Breast epithelium (tissue), 4 donors: Measurements from ENCODE around the gene CTNND2. TPM values are rescaled to one million over a fixed set of nuclear protein-coding genes. Genes with fewer than 3 reads are reported as not detected.

Experiments used
- DNase-seq, 2 donors: peaks; one replicate each; pipeline ENCODE4 v3.0.0-alpha.2; 2019; ENCODE audit warnings: low spot score in 2 of 2
- H3K27ac ChIP-seq, 2 donors: fragments of 200-600 bp; sonication (generic) in 1 of 2; one replicate each; pipeline ENCODE4 v1.5.1; 2016 to 2019; ENCODE audit warnings: mild to moderate bottlenecking in 1 of 2
- H3K27me3 ChIP-seq, 2 donors: fragments of 200-600 bp; sonication (generic) in 1 of 2; one replicate each; pipeline versions ENCODE4 v1.5.1 to v1.6.0; 2017 to 2019; ENCODE audit warnings: control low read depth in 1 of 2, mild to moderate bottlenecking in 1 of 2
- H3K36me3 ChIP-seq: fragments of 200-600 bp; one replicate; pipeline ENCODE4 v1.5.1; 2019
- H3K4me1 ChIP-seq, 2 donors: fragments of 200-600 bp; sonication (generic); one replicate each; pipeline ENCODE4 v1.5.1; 2016 to 2019; ENCODE audit warnings: control low read depth in 1 of 2
- H3K4me3 ChIP-seq, 3 donors: fragments of 200-600 bp; sonication (generic); 1 replicate in 2 of 3; 2 replicates in 1 of 3; pipeline ENCODE4 v1.5.1; 2016 to 2019; ENCODE audit warnings: mild to moderate bottlenecking in 3 of 3, moderate library complexity in 2 of 3
- H3K9me3 ChIP-seq, 2 donors: fragments of 200-600 bp; sonication (generic) in 1 of 2; one replicate each; pipeline ENCODE4 v1.5.1; 2016 to 2019; ENCODE audit warnings: control low read depth in 1 of 2
- POLR2A ChIP-seq: fragments of 450-650 bp; IDR thresholded peaks from one replicate; pipeline ENCODE4 v1.6.1; 2016; ENCODE audit warnings: antibody characterized with exemption, mild to moderate bottlenecking, moderate library complexity
- POLR2AphosphoS5 ChIP-seq, 3 donors: sonication (generic); formaldehyde crosslinking; IDR thresholded peaks; one replicate each; pipeline ENCODE4 v1.6.1; 2017; ENCODE audit warnings: antibody characterized with exemption in 3 of 3
- intact Hi-C: fragments of 100-400 bp; cut with DNase I; formaldehyde crosslinking; loops from one replicate; pipeline ENCODE4 v1.15.1; 2023; ENCODE audit warnings: low total_unique reads
- total RNA-seq, 3 donors: library from RNA; depleted of rRNA; stranded (reverse); fragments of >200 nt; gene quantifications; one replicate each; pipeline ENCODE4 v1.1.0, GENCODE V29; 2016
- TF ChIP-seq, protein P1 (sequence below), 3 donors: fragments of 450-650 bp; IDR thresholded peaks; one replicate each; pipeline ENCODE4 v1.5.1; 2016 to 2017; ENCODE audit warnings: antibody characterized with exemption in 3 of 3, mild to moderate bottlenecking in 3 of 3, moderate library complexity in 3 of 3

Gene CTNND2
- total RNA-seq, 3 donors from 2014 or later, result 3.3 to 6.0 TPM; not detected in 1

DNA sequence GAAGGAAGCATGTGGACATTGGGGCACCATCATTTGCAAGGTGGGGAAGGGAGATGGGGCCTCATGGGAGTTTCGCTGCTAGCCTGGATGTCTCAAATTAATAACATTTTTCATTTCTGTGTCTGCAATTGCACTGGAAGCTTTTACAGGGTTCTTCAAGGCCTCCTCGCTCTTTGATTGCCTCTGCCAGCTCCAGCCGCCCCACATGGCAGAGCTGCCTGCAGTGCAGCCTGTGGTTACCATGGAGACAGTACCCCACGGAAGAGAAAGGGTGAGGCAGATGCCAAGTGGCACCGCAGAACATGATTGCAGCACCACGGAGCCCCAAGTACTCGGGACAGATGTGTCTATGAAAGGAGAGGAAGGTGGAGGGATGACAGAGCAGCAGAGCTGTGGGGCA, 25.4 kb downstream of the CTNND2 start:
- no peaks in the 10 kb centered on the region for H3K9me3 ChIP-seq
- no peak overlapping the region for H3K4me3 ChIP-seq
- no peak for TF ChIP-seq POLR2AphosphoS5 (IDR thresholded peaks at IDR 0.05)
- TF ChIP-seq, protein P1, sequence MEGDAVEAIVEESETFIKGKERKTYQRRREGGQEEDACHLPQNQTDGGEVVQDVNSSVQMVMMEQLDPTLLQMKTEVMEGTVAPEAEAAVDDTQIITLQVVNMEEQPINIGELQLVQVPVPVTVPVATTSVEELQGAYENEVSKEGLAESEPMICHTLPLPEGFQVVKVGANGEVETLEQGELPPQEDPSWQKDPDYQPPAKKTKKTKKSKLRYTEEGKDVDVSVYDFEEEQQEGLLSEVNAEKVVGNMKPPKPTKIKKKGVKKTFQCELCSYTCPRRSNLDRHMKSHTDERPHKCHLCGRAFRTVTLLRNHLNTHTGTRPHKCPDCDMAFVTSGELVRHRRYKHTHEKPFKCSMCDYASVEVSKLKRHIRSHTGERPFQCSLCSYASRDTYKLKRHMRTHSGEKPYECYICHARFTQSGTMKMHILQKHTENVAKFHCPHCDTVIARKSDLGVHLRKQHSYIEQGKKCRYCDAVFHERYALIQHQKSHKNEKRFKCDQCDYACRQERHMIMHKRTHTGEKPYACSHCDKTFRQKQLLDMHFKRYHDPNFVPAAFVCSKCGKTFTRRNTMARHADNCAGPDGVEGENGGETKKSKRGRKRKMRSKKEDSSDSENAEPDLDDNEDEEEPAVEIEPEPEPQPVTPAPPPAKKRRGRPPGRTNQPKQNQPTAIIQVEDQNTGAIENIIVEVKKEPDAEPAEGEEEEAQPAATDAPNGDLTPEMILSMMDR (IDR thresholded peaks at IDR 0.05), result no peak
- no peak for TF ChIP-seq POLR2A
- no peak for DNase-seq
- no peaks in the 10 kb centered on the region for H3K4me1 ChIP-seq
- no peak overlapping the region for H3K27ac ChIP-seq
- H3K27me3 ChIP-seq, result no peaks in the 10 kb centered on the region
- no peaks in the 10 kb centered on the region for H3K36me3 ChIP-seq
- intact Hi-C loops, result no loop called here

DNA sequence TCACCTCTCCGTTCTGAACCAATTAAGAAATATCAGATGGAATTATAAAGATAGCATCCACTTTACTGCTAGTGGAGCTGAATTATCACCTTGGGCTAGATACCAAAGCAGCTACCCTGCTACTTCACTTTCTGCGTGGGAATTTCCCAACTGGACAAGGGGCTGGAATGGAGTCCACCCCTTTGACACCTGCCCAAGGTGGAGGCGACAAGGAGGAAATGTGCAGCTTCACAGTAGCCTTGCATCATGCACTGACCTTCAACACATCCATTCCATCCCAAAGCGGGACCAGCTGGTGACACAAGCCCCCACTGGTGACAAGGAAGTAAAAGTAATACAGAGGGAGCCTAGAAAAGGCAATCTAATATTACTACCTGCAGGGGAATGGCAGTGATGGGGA, 30.7 kb downstream of the CTNND2 start:
- H3K4me3 ChIP-seq, result no peak overlapping the region
- no peaks in the 10 kb centered on the region for H3K9me3 ChIP-seq
- no peaks in the 10 kb centered on the region for H3K36me3 ChIP-seq
- no peaks in the 10 kb centered on the region for H3K4me1 ChIP-seq
- no peak for TF ChIP-seq POLR2AphosphoS5 (IDR thresholded peaks at IDR 0.05)
- TF ChIP-seq, protein P1 (IDR thresholded peaks at IDR 0.05), result no peak
- no peak for DNase-seq
- no peaks in the 10 kb centered on the region for H3K27me3 ChIP-seq
- intact Hi-C loops, result no loop called here
- no peak overlapping the region for H3K27ac ChIP-seq

DNA sequence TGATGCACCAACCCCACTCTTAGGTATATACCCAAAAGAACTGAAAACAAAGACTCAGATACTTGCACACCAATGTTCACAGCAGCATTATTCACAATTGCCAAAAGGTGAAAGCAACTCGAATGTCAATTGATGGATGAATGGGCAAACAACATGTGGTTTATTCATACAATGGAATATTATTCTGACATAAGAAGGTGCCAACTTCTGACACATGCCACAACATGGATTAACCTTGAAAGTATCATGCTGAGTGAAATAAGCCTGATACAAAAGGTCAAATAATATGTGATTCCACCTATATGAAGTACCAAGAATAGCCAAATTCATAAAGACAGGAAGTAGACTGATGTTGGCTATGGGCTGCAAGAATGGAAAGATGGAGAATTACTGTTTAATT, 35.0 kb downstream of the CTNND2 start:
- intact Hi-C loops, result no loop called here
- H3K27me3 ChIP-seq, result no peaks in the 10 kb centered on the region
- no peaks in the 10 kb centered on the region for H3K36me3 ChIP-seq
- DNase-seq, result no peak
- no peaks in the 10 kb centered on the region for H3K9me3 ChIP-seq
- H3K4me1 ChIP-seq, result no peaks in the 10 kb centered on the region
- TF ChIP-seq, protein P1 (IDR thresholded peaks at IDR 0.05), result no peak
- TF ChIP-seq POLR2AphosphoS5 (IDR thresholded peaks at IDR 0.05), result no peak
- TF ChIP-seq POLR2A, result no peak
- H3K4me3 ChIP-seq, result no peak overlapping the region
- no peak overlapping the region for H3K27ac ChIP-seq

DNA sequence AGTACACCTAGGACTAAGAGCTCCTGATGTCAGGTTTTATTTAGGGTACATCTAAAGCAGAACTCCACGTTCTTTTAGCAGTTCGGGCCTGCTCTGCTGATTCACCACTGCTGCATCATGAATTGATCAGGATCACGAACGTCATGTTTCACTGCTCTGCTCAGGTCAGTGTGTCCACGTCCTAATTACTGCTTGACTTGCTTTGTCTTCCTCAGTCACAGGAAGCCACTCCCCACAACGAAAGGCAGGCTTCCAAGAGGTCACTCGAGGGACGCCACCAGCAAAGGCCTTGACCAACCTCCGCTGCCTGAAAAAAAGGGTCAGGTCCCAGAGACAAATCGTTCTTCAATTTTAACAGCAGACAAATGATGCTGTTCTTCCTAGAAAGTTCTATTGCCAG, 40.3 kb downstream of the CTNND2 start:
- no peak for DNase-seq
- intact Hi-C loops, result no loop called here
- Histone ChIP-seq H3K27me3 (no peaks in the 10 kb centered on the region), H3K36me3 (no peaks in the 10 kb centered on the region), H3K9me3 (no peaks in the 10 kb centered on the region), H3K27ac (no peak overlapping the region), H3K4me3 (no peak overlapping the region), H3K4me1 (no peaks in the 10 kb centered on the region)
- TF ChIP-seq, protein P1 (IDR thresholded peaks at IDR 0.05), result no peak
- no peak for TF ChIP-seq POLR2AphosphoS5 (IDR thresholded peaks at IDR 0.05)
- no peak for TF ChIP-seq POLR2A

DNA sequence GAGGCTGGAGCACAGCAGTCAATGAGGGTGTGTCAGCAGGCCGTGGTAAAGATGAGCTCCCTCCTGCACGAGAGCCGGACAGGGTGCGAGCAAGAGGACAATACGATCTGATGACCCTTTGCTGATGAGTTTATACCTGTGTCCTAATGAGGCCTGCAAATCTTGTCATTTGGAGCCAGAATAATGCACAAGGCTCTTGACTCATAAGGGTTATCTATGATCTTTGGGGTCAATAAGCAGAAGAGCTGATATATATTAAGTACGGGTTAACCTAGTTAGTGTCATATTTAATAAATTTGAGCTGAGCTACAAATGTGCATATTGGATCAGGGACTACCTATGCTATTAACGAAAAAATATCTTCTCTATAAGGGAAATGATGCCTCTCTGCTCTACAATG, 46.9 kb downstream of the CTNND2 start:
- TF ChIP-seq, protein P1 (IDR thresholded peaks at IDR 0.05), result no peak
- TF ChIP-seq POLR2A, result no peak
- TF ChIP-seq POLR2AphosphoS5 (IDR thresholded peaks at IDR 0.05), result no peak
- Histone ChIP-seq H3K36me3 (no peaks in the 10 kb centered on the region), H3K27me3 (no peaks in the 10 kb centered on the region), H3K27ac (no peak overlapping the region), H3K9me3 (no peaks in the 10 kb centered on the region), H3K4me1 (no peaks in the 10 kb centered on the region), H3K4me3 (no peak overlapping the region)
- DNase-seq, result no peak
- intact Hi-C loops, result no loop called here
